ENCODE measurements around the gene CDC42BPA. TPM values are rescaled to one million over a fixed set of nuclear protein-coding genes. Genes with fewer than 3 reads are reported as not detected.

CDC42BPA gene
- total and polyA plus RNA-seq, 2 donors (not counting 1 experiment from before 2014, with no cell fraction given): 26.4 to 77.1 TPM

GRCh38 chr1:227304665-227305064 is 13.6 kb downstream of the CDC42BPA start:
- no peak for DNase-seq (ENCODE audit: low read depth in 2 of 2)
- H3K4me2 ChIP-seq (ENCODE audit: extremely low read depth, insufficient read depth, low read length): no peak overlapping the region
- H3K9ac ChIP-seq (ENCODE audit: insufficient read depth, low read length): no peak overlapping the region
- H2AFZ ChIP-seq (ENCODE audit: low read length): no peak overlapping the region
- H4K20me1 ChIP-seq (ENCODE audit: control insufficient read depth, extremely low read depth, insufficient read depth, low read length): no peaks in the 10 kb centered on the region
- H3K27me3 ChIP-seq (ENCODE audit: control insufficient read depth, insufficient read depth, low read length): no peaks in the 10 kb centered on the region
- no peaks in the 10 kb centered on the region for H3K36me3 ChIP-seq (ENCODE audit: control insufficient read depth, insufficient read depth, low read length)
- H3K9me3 ChIP-seq (ENCODE audit: control insufficient read depth, insufficient read depth, low read depth, low read length): no peaks in the 10 kb centered on the region
- H3K4me3 ChIP-seq (replicated peaks in 1 of 4; ENCODE audit: control extremely low read depth in 1 of 4, insufficient read depth in 1 of 4, low read depth in 3 of 4, low read length in 4 of 4): no peak overlapping the region
- peaks cover 2% of the 10 kb centered on the region for H3K4me1 ChIP-seq (ENCODE audit: control insufficient read depth, extremely low read depth, insufficient read depth, low read length)
- peaks cover 56% of the 10 kb centered on the region for H3K79me2 ChIP-seq (ENCODE audit: control insufficient read depth, insufficient read depth, low read length)
- no peak overlapping the region for H3K27ac ChIP-seq (ENCODE audit: insufficient read depth, low read length)
- no peak for TF ChIP-seq CTCF (conservative IDR thresholded peaks at IDR 0.05 in 1 of 2, IDR thresholded peaks at IDR 0.05 in 1 of 2; ENCODE audit: low read depth in 1 of 2, low read length in 2 of 2)
- no peak for TF ChIP-seq EZH2 (IDR thresholded peaks at IDR 0.05; ENCODE audit: low read length, missing control alignments)

GRCh38 chr1:227303662-227304061 is 14.6 kb downstream of the CDC42BPA start:
- Histone ChIP-seq H3K27me3 (ENCODE audit: control insufficient read depth, insufficient read depth, low read length) (no peaks in the 10 kb centered on the region), H2AFZ (ENCODE audit: low read length) (no peak overlapping the region), H3K27ac (ENCODE audit: insufficient read depth, low read length) (no peak overlapping the region), H3K9me3 (ENCODE audit: control insufficient read depth, insufficient read depth, low read depth, low read length) (no peaks in the 10 kb centered on the region), H3K36me3 (ENCODE audit: control insufficient read depth, insufficient read depth, low read length) (no peaks in the 10 kb centered on the region), H3K79me2 (ENCODE audit: control insufficient read depth, insufficient read depth, low read length) (peaks cover 48% of the 10 kb centered on the region), H3K4me2 (ENCODE audit: extremely low read depth, insufficient read depth, low read length) (no peak overlapping the region), H3K9ac (ENCODE audit: insufficient read depth, low read length) (no peak overlapping the region), H4K20me1 (ENCODE audit: control insufficient read depth, extremely low read depth, insufficient read depth, low read length) (no peaks in the 10 kb centered on the region), H3K4me1 (ENCODE audit: control insufficient read depth, extremely low read depth, insufficient read depth, low read length) (peaks cover under 1% of the 10 kb centered on the region), H3K4me3 (replicated peaks in 1 of 4; ENCODE audit: control extremely low read depth in 1 of 4, insufficient read depth in 1 of 4, low read depth in 3 of 4, low read length in 4 of 4) (no peak overlapping the region)
- TF ChIP-seq CTCF (conservative IDR thresholded peaks at IDR 0.05 in 1 of 2, IDR thresholded peaks at IDR 0.05 in 1 of 2; ENCODE audit: low read depth in 1 of 2, low read length in 2 of 2) (no peak), EZH2 (IDR thresholded peaks at IDR 0.05; ENCODE audit: low read length, missing control alignments) (no peak)
- DNase-seq (ENCODE audit: low read depth in 2 of 2): no peak

GRCh38 chr1:227300682-227301081 is 17.6 kb downstream of the CDC42BPA start:
- no peak for TF ChIP-seq EZH2 (IDR thresholded peaks at IDR 0.05; ENCODE audit: low read length, missing control alignments)
- TF ChIP-seq CTCF (conservative IDR thresholded peaks at IDR 0.05 in 1 of 2, IDR thresholded peaks at IDR 0.05 in 1 of 2; ENCODE audit: low read depth in 1 of 2, low read length in 2 of 2): no peak
- DNase-seq (ENCODE audit: low read depth in 2 of 2): no peak
- H3K4me2 ChIP-seq (ENCODE audit: extremely low read depth, insufficient read depth, low read length): no peak overlapping the region
- no peaks in the 10 kb centered on the region for H3K36me3 ChIP-seq (ENCODE audit: control insufficient read depth, insufficient read depth, low read length)
- no peak overlapping the region for H3K27ac ChIP-seq (ENCODE audit: insufficient read depth, low read length)
- peaks cover 54% of the 10 kb centered on the region for H3K79me2 ChIP-seq (ENCODE audit: control insufficient read depth, insufficient read depth, low read length)
- H3K4me3 ChIP-seq (replicated peaks in 1 of 4; ENCODE audit: control extremely low read depth in 1 of 4, insufficient read depth in 1 of 4, low read depth in 3 of 4, low read length in 4 of 4): no peak overlapping the region
- H2AFZ ChIP-seq (ENCODE audit: low read length): no peak overlapping the region
- H3K9ac ChIP-seq (ENCODE audit: insufficient read depth, low read length): no peak overlapping the region
- no peaks in the 10 kb centered on the region for H3K9me3 ChIP-seq (ENCODE audit: control insufficient read depth, insufficient read depth, low read depth, low read length)
- H3K27me3 ChIP-seq (ENCODE audit: control insufficient read depth, insufficient read depth, low read length): no peaks in the 10 kb centered on the region
- no peaks in the 10 kb centered on the region for H3K4me1 ChIP-seq (ENCODE audit: control insufficient read depth, extremely low read depth, insufficient read depth, low read length)
- H4K20me1 ChIP-seq (ENCODE audit: control insufficient read depth, extremely low read depth, insufficient read depth, low read length): no peaks in the 10 kb centered on the region
